Stimulated activated CD8-positive, alpha-beta memory T cell treated with anti-CD3 and anti-CD28 coated beads, Interleukin-7, amount 100 ng/mL, for 48 hours (primary cell): ENCODE results near the gene DLG3.

ENCODE experiments used
- DNase-seq, 2 donors: peaks; one replicate each; pipeline ENCODE4 v3.0.0-alpha.2; 2020; ENCODE audit warnings: low read depth in 1 of 2; ENCODE audit errors: extremely low read depth in 1 of 2

Gene DLG3

GRCh38 chrX:70476166-70476933 lies 31.7 kb downstream of the DLG3 start:
- DNase-seq: no peak

- DNase-seq: no peak
Observed at GRCh38 chrX:70476934-70477733, 32.5 kb downstream of the DLG3 start.

- no peak for DNase-seq
Observed at GRCh38 chrX:70477734-70478075, 33.1 kb downstream of the DLG3 start.

- DNase-seq: no peak
Observed at GRCh38 chrX:70478526-70479245, 34.1 kb downstream of the DLG3 start.

- DNase-seq: no peak
Observed at GRCh38 chrX:70479247-70479921, 34.7 kb downstream of the DLG3 start.

- DNase-seq: no peak
Observed at GRCh38 chrX:70479922-70480659, 35.5 kb downstream of the DLG3 start.

- DNase-seq: no peak
Observed at GRCh38 chrX:70480660-70481018, 36.0 kb downstream of the DLG3 start.

- no peak for DNase-seq
Observed at GRCh38 chrX:70481471-70482270, 37.0 kb downstream of the DLG3 start.

GRCh38 chrX:70482300-70482699 lies 37.7 kb downstream of the DLG3 start:
- no peak for DNase-seq

- DNase-seq: no peak
Observed at GRCh38 chrX:70485466-70485865, 40.8 kb downstream of the DLG3 start.

GRCh38 chrX:70488856-70489255 lies 44.2 kb downstream of the DLG3 start:
- DNase-seq: no peak

GRCh38 chrX:70494441-70494840 lies 49.8 kb downstream of the DLG3 start:
- DNase-seq: peak in 1 of 2 donors; percentile 32

- no peak for DNase-seq
Observed at GRCh38 chrX:70496491-70496890, 51.9 kb downstream of the DLG3 start.

GRCh38 chrX:70497026-70497425 lies 52.4 kb downstream of the DLG3 start:
- DNase-seq: no peak

- DNase-seq: no peak
Observed at GRCh38 chrX:70498129-70498528, 53.5 kb downstream of the DLG3 start.

GRCh38 chrX:70500826-70501225 lies 56.2 kb downstream of the DLG3 start:
- DNase-seq: no peak

- DNase-seq: peak; percentile 22 to 34
Observed at GRCh38 chrX:70504772-70505450, 60.3 kb downstream of the DLG3 start.

- DNase-seq: no peak
Observed at GRCh38 chrX:70505451-70505841, 60.8 kb downstream of the DLG3 start.

GRCh38 chrX:70508296-70508911 lies 63.8 kb downstream of the DLG3 start:
- DNase-seq: no peak
